ENCODE results near the gene SUPT3H. TPM values are rescaled to one million over a fixed set of nuclear protein-coding genes. Genes with fewer than 3 reads are reported as not detected.

SUPT3H gene
- total RNA-seq, 1 donor from 2014 or later: 4.9 TPM

- no peak for DNase-seq
- no peak overlapping the region for H3K27ac ChIP-seq
- TF ChIP-seq CTCF (IDR thresholded peaks at IDR 0.05): no peak
- ATAC-seq: no peak
- H3K4me3 ChIP-seq: no peak overlapping the region
- no peaks in the 10 kb centered on the region for H3K9me3 ChIP-seq
- H3K4me1 ChIP-seq: no peaks in the 10 kb centered on the region
- no peaks in the 10 kb centered on the region for H3K27me3 ChIP-seq
- H3K36me3 ChIP-seq: no peaks in the 10 kb centered on the region
- intact Hi-C loops (cut with DNase I): no loop called here
Observed at GRCh38 chr6:45256697-45257695, 120.7 kb downstream of the SUPT3H start.

GRCh38 chr6:45255434-45255833 is 122.3 kb downstream of the SUPT3H start:
- intact Hi-C loops (cut with DNase I): no loop called here
- H3K27me3 ChIP-seq: no peaks in the 10 kb centered on the region
- H3K9me3 ChIP-seq: no peaks in the 10 kb centered on the region
- H3K36me3 ChIP-seq: no peaks in the 10 kb centered on the region
- TF ChIP-seq CTCF (IDR thresholded peaks at IDR 0.05): no peak
- H3K4me3 ChIP-seq: no peak overlapping the region
- no peak for DNase-seq
- H3K27ac ChIP-seq: no peak overlapping the region
- no peaks in the 10 kb centered on the region for H3K4me1 ChIP-seq
- ATAC-seq: no peak

GRCh38 chr6:45254253-45254652 is 123.5 kb downstream of the SUPT3H start:
- TF ChIP-seq CTCF (IDR thresholded peaks at IDR 0.05): no peak
- no peaks in the 10 kb centered on the region for H3K4me1 ChIP-seq
- H3K9me3 ChIP-seq: no peaks in the 10 kb centered on the region
- no peaks in the 10 kb centered on the region for H3K36me3 ChIP-seq
- intact Hi-C loops (cut with DNase I): no loop called here
- no peak overlapping the region for H3K4me3 ChIP-seq
- ATAC-seq (no peak), DNase-seq (no peak)
- H3K27ac ChIP-seq: no peak overlapping the region
- no peaks in the 10 kb centered on the region for H3K27me3 ChIP-seq

- intact Hi-C loops (cut with DNase I): no loop called here
- ATAC-seq: no peak
- Histone ChIP-seq H3K4me3 (no peak overlapping the region), H3K9me3 (no peaks in the 10 kb centered on the region), H3K4me1 (no peaks in the 10 kb centered on the region), H3K27me3 (no peaks in the 10 kb centered on the region), H3K27ac (no peak overlapping the region), H3K36me3 (no peaks in the 10 kb centered on the region)
- TF ChIP-seq CTCF (IDR thresholded peaks at IDR 0.05): no peak
- no peak for DNase-seq
Observed at GRCh38 chr6:45253453-45253852, 124.3 kb downstream of the SUPT3H start.

- H3K27ac ChIP-seq: no peak overlapping the region
- TF ChIP-seq CTCF (IDR thresholded peaks at IDR 0.05): no peak
Observed at GRCh38 chr6:45231660-45232059, 146.1 kb downstream of the SUPT3H start.

More at GRCh38 chr6:45231660-45232059, 146.1 kb downstream of the SUPT3H start:
- Histone ChIP-seq H3K4me3 (no peak overlapping the region), H3K9me3 (no peaks in the 10 kb centered on the region), H3K27me3 (no peaks in the 10 kb centered on the region), H3K36me3 (no peaks in the 10 kb centered on the region), H3K4me1 (no peaks in the 10 kb centered on the region)
- DNase-seq: no peak
- intact Hi-C loops (cut with DNase I): no loop called here
- ATAC-seq: no peak
